Right lobe of liver (tissue), 6 donors: ENCODE measurements around the gene CA5B. TPM values are rescaled to one million over a fixed set of nuclear protein-coding genes. Genes with fewer than 3 reads are reported as not detected.

ENCODE experiments used
- ATAC-seq, 4 donors: fragments of 200-7000 bp; cut with Tn5 transposase; one replicate each; pipeline ENCODE4 v1.9.1; 2020; ENCODE audit warnings: mild to moderate bottlenecking in 4 of 4, moderate library complexity in 4 of 4
- DNase-seq, 3 donors: peaks; one replicate each; pipeline ENCODE4 v3.0.0-alpha.2; 2020
- H3K27ac ChIP-seq, 3 donors: fragments of 200-600 bp; one replicate each; pipeline ENCODE4 v1.8.0; 2022
- H3K27me3 ChIP-seq, 2 donors: fragments of 200-600 bp; one replicate each; pipeline ENCODE4 v1.8.0; 2022
- H3K36me3 ChIP-seq, 4 donors: fragments of 200-600 bp; sonication (generic) in 1 of 4; one replicate each; pipeline versions ENCODE4 v1.5.1 to v1.8.0; 2017 to 2022; ENCODE audit warnings: control low read depth in 1 of 4
- H3K4me1 ChIP-seq, 4 donors: fragments of 200-600 bp; sonication (generic) in 1 of 4; one replicate each; pipeline versions ENCODE4 v1.5.1 to v1.8.0; 2017 to 2022; ENCODE audit warnings: control low read depth in 1 of 4
- H3K4me3 ChIP-seq, 3 donors: fragments of 200-600 bp; one replicate each; pipeline ENCODE4 v1.8.0; 2022
- H3K9me3 ChIP-seq, 4 donors: fragments of 200-600 bp; sonication (generic) in 1 of 4; one replicate each; pipeline versions ENCODE4 v1.5.1 to v1.8.0; 2017 to 2022; ENCODE audit warnings: control low read depth in 1 of 4
- CTCF ChIP-seq, 4 donors: fragments of 200-600 bp in 3 of 4; fragments of 450-650 bp in 1 of 4; IDR thresholded peaks; one replicate each; pipeline versions ENCODE4 v1.5.1 to v1.8.0; 2016 to 2022; ENCODE audit warnings: antibody characterized with exemption in 4 of 4, mild to moderate bottlenecking in 2 of 4
- POLR2A ChIP-seq: fragments of 450-650 bp; IDR thresholded peaks from one replicate; pipeline ENCODE4 v1.6.1; 2017; ENCODE audit warnings: antibody characterized with exemption, mild to moderate bottlenecking
- WGBS: methylation state at CpG from one replicate; pipeline ENCODE4 v1.1.6; 2018; ENCODE audit warnings: low coverage, low lambda C conversion rate; ENCODE audit not compliant: insufficient coverage; ENCODE audit errors: missing lambda C conversion rate; 5-methylcytosine and 5-hydroxymethylcytosine counted together
- intact Hi-C, 2 donors: fragments of 100-400 bp; cut with DNase I; formaldehyde crosslinking; loops; one replicate each; pipeline versions ENCODE4 v1.11.2 to v1.14.1; 2022
- total RNA-seq, 6 experiments: library from RNA; depleted of rRNA in 2 of 6; stranded (reverse); fragments of >200 nt in 2 of 6; fragmentation: NEBNext Ultra II Directional in 3 of 6; extraction: Animal tissue kit (Norgen Biotek cat#: 25700) in 3 of 6; gene quantifications; one replicate each; pipeline versions ENCODE4 v1.1.0 to v1.2.4, GENCODE V29; 2016 to 2023
- donor health status: DM: no; HTN: yes; CAD: no.
- donor health status: DM: no; HTN: no; CAD: no.
- donor health status: DM: no; HTN: no; CAD: no.
- donor health status: DM: no; HTN: yes; CAD: no.
- donor health status: DM: no; HTN: yes; CAD: no.

CA5B gene
- total RNA-seq, 6 experiments from 2014 or later: 1.5 to 4.3 (median 2.8) TPM

DNA sequence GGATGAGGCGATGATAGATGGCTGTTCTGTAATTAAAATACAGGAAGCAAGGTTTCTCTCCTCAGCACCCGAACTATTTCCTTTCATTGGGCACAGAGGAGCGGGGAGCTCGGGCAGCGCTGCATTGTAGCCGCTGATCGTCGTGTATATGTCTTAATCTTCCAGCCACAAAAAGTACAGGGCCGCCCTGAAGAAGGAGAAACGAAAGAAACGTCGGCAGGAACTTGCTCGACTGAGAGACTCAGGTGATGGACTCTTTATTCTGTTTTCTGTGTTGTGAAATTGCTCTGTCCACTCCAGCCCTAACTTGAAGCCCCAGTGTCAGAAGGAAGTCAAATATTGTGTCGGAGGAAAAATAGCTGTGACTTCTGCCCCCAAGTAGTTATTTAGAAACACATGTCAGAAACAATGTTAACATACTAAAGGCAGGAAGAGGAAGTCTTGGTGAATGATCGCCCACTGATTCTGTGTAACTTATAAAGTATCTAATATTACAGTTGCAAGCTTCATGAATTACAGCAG lies 52.8 kb downstream of the CA5B start:
- Histone ChIP-seq H3K27me3 (no peaks in the 10 kb centered on the region), H3K36me3 (peaks cover 0 to 4% (median 0%) of the 10 kb centered on the region in 4 donors), H3K4me3 (peak overlapping the region; percentile 53 to 97 (median 82)), H3K27ac (peak overlapping the region; percentile 52 to 69 (median 61)), H3K4me1 (peaks cover 0 to 5% (median 2%) of the 10 kb centered on the region in 4 donors), H3K9me3 (no peaks in the 10 kb centered on the region)
- 1% methylated on average over 15 of the region's 15 CpGs for WGBS
- DNase-seq (no peak), ATAC-seq (peak in 3 of 4 donors; percentile 42 to 43 (median 43))
- TF ChIP-seq POLR2A (no peak), CTCF (IDR thresholded peaks at IDR 0.05) (no peak)
- intact Hi-C loops: no loop called here

GRCh38 chrX:15797707-15798106 lies 59.6 kb downstream of the CA5B start:
- TF ChIP-seq CTCF (IDR thresholded peaks at IDR 0.05) (no peak), POLR2A (no peak)
- intact Hi-C loops: no loop called here
- WGBS: 100% methylated on average over 3 of the region's 4 CpGs
- Histone ChIP-seq H3K27me3 (no peaks in the 10 kb centered on the region), H3K4me3 (no peak overlapping the region), H3K4me1 (no peaks in the 10 kb centered on the region), H3K36me3 (peaks cover 0 to 22% (median 4%) of the 10 kb centered on the region in 4 donors), H3K27ac (no peak overlapping the region), H3K9me3 (no peaks in the 10 kb centered on the region)
- ATAC-seq (no peak), DNase-seq (no peak)

DNA sequence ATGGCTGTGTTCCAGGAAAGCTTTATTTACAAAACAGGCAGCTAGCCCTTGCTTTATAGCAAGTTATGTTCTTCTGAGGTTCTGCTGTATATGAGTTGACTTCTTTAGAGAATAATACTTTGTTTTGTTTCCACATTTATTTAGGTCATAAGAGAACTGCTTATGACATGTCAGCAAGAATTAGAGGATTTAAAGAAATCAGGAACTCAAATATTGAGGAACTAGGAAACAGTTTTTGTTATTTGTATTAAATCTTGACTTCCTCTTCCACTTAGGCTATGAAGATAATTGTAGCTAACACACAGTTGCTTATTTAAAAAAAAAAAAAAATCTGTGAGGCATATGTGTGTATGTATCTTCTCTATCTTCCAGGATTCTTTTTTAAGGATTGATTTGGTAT lies 66.5 kb downstream of the CA5B start:
- Histone ChIP-seq H3K27me3 (no peaks in the 10 kb centered on the region), H3K4me3 (no peak overlapping the region), H3K36me3 (peaks cover 0 to 45% (median 8%) of the 10 kb centered on the region in 4 donors), H3K27ac (no peak overlapping the region), H3K4me1 (no peaks in the 10 kb centered on the region), H3K9me3 (no peaks in the 10 kb centered on the region)
- intact Hi-C loops: no loop called here
- ATAC-seq: peak in 3 of 4 donors; percentile 20 to 63 (median 43)
- TF ChIP-seq POLR2A (no peak), CTCF (IDR thresholded peaks at IDR 0.05) (no peak)
- DNase-seq: no peak

DNA sequence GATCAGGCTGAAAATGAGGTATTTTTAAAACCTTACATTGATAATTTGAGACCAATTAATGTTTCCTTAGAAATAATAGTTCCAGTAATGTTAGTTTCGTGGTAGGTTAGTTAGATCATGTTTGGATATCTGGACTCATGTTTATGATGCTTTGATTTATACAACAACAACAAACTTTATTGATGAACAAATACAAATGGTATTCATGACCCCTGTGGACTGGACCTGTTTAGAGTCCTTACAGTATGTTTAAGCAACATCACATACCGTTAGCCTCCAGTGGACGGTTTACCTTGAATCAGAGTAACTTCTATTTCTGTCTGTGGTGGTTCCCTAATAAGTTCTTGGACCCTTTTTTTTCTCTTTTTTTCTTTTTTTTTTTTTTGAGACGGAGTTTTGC lies 70.2 kb downstream of the CA5B start:
- H3K4me1 ChIP-seq: peaks cover 0 to 2% (median 0%) of the 10 kb centered on the region in 4 donors
- intact Hi-C loops: no loop called here
- no peaks in the 10 kb centered on the region for H3K9me3 ChIP-seq
- ATAC-seq (no peak), DNase-seq (no peak)
- H3K27me3 ChIP-seq: no peaks in the 10 kb centered on the region
- H3K27ac ChIP-seq: no peak overlapping the region
- TF ChIP-seq POLR2A: no peak
- no peak for TF ChIP-seq CTCF (IDR thresholded peaks at IDR 0.05)
- peaks cover 0 to 63% (median 7%) of the 10 kb centered on the region in 4 donors for H3K36me3 ChIP-seq
- WGBS: 97% methylated on average over 4 of the region's 4 CpGs
- H3K4me3 ChIP-seq: no peak overlapping the region
